HG03520 (cell line): ENCODE data around the gene PCDHB8.
"Not testable (repeated sequence)": the region's sequence is repeated elsewhere in the genome, so short reads cannot be mapped to it uniquely, and the experiment has no call there.

Source experiments
- ATAC-seq: cut with Tn5 transposase; IDR thresholded peaks from one replicate; pipeline ENCODE4 v1.9.1; 2021; ENCODE audit warnings: mild to moderate bottlenecking, moderate library complexity; ENCODE audit not compliant: unreplicated experiment

The PCDHB8 gene

GRCh38 chr5:141177577-141178191 lies at the start of gene PCDHB8:
Gene PCDHB8 (plus strand): TSS chr5:141177790. CDS start chr5:141178035, 245 bp downstream.
- ATAC-seq = not testable (repeated sequence)

DNA sequence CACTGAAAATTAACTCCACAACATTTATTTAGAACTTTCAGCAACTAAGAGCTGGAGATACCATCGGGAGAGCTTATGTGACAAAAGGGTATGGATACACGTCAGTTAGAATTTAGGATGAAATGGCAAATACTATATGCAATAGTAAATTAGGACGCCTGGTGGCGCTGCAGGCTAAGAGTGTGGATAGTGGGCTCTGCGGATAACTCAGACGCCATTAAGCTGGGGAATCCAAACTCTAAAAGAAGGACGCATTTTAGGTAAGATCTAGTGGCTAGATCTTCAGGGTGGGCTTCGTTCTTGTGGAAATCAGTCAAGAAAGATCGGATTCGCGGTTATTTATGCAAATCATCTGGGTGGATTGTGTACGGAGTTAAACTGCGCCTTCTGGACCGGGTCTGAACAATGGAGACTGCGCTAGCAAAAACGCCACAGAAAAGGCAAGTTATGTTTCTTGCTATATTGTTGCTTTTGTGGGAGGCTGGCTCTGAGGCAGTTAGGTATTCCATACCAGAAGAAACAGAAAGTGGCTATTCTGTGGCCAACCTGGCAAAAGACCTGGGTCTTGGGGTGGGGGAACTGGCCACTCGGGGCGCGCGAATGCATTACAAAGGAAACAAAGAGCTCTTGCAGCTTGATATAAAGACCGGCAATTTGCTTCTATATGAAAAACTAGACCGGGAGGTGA lies 42.4 kb upstream of the PCDHB8 start, which contains the start of gene PCDHB5:
TSS of gene PCDHB5 (plus strand) at position 177 of the 688 bp plus-strand sequence. CDS start at position 406, 229 bp downstream.
- ATAC-seq = no peak

GRCh38 chr5:141135718-141136266 lies 41.8 kb upstream of the PCDHB8 start:
- no peak for ATAC-seq

GRCh38 chr5:141137346-141137745 lies 40.2 kb upstream of the PCDHB8 start:
- ATAC-seq = not testable (repeated sequence)

DNA sequence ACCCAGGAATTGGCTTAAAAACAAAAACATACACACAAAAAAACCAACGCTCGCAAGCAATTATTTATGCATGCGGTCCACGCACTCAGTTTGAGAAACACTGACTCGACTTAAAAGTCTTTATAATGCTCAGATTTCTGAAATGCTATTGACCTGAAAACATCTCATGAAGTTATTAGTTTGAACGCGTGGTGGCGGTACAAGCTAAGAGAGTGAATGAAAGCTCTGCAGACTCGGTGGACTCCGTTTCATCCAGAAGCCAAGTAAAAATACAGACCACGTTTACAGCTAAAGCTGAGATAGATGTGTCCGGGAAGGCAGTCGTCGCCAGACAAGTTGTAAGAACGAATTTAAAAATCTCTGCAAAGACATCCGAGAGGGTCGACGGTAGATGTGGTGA lies 27.8 kb upstream of the PCDHB8 start, which contains the start of gene PCDHB6:
TSS of gene PCDHB6 (plus strand) at position 246 of the 400 bp plus-strand sequence. CDS start 201 bp downstream, outside the sequence.
- no peak for ATAC-seq

- no peak for ATAC-seq
Measured at GRCh38 chr5:141150224-141150992, 27.2 kb upstream of the PCDHB8 start.

GRCh38 chr5:141150993-141151325 lies 26.6 kb upstream of the PCDHB8 start:
- ATAC-seq = no peak

DNA sequence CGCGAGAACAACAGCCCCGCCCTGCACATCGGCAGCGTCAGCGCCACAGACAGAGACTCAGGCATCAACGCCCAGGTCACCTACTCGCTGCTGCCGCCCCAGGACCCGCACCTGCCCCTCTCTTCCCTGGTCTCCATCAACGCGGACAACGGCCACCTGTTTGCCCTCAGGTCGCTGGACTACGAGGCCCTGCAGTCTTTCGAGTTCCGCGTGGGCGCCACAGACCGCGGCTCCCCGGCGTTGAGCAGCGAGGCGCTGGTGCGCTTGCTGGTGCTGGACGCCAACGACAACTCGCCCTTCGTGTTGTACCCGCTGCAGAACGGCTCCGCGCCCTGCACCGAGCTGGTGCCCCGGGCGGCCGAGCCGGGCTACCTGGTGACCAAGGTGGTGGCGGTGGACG lies 26.0 kb upstream of the PCDHB8 start:
- not testable (repeated sequence) for ATAC-seq

- ATAC-seq = not testable (repeated sequence)
Measured at GRCh38 chr5:141152096-141152495, 25.5 kb upstream of the PCDHB8 start.

GRCh38 chr5:141155540-141156374 lies 21.8 kb upstream of the PCDHB8 start:
- no peak for ATAC-seq

- ATAC-seq = not testable (repeated sequence)
Measured at GRCh38 chr5:141157356-141157755, 20.2 kb upstream of the PCDHB8 start.

- ATAC-seq = not testable (repeated sequence)
Measured at GRCh38 chr5:141157901-141158300, 19.7 kb upstream of the PCDHB8 start.

GRCh38 chr5:141172381-141173204 lies 5.0 kb upstream of the PCDHB8 start, which contains the start of gene PCDHB7:
Gene PCDHB7 (plus strand): TSS chr5:141172644. CDS start chr5:141172836, 192 bp downstream.
- no peak for ATAC-seq

DNA sequence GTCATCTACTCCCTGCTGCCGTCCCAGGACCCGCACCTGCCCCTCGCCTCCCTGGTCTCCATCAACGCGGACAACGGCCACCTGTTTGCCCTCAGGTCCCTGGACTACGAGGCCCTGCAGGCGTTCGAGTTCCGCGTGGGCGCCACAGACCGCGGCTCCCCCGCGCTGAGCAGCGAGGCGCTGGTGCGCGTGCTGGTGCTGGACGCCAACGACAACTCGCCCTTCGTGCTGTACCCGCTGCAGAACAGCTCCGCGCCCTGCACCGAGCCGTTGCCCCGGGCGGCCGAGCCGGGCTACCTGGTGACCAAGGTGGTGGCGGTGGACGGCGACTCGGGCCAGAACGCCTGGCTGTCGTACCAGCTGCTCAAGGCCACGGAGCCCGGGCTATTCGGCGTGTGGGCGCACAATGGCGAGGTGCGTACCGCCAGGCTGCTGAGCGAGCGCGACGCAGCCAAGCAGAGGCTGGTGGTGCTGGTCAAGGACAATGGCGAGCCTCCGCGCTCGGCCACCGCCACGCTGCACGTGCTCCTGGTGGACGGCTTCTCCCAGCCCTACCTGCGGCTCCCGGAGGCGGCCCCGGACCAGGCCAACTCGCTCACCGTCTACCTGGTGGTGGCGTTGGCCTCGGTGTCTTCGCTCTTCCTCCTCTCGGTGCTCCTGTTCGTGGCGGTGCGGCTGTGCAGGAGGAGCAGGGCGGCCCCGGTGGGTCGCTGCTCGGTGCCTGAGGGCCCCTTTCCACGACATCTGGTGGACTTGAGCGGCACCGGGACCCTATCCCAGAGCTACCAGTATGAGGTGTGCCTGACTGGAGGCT lies 3.1 kb upstream of the PCDHB8 start:
- ATAC-seq = not testable (repeated sequence)

DNA sequence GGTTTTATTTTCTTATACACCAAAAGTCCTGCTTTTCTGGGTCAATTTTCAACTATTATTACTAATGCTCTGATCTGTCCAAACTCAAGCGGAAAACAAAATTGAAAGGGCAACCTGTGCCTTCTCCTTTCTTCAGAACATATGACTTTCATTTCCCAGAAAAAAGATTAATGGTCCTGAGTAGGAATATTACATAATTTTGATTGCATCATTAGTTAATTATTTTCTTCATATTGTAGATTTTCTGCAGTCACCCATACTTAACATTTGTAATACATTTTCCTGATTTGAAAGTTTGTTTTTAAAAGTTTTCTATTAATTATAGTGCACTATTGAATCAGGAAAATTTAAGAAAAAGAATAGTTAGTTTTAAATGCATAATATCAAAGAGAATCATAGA lies 1.7 kb upstream of the PCDHB8 start:
- ATAC-seq = no peak

DNA sequence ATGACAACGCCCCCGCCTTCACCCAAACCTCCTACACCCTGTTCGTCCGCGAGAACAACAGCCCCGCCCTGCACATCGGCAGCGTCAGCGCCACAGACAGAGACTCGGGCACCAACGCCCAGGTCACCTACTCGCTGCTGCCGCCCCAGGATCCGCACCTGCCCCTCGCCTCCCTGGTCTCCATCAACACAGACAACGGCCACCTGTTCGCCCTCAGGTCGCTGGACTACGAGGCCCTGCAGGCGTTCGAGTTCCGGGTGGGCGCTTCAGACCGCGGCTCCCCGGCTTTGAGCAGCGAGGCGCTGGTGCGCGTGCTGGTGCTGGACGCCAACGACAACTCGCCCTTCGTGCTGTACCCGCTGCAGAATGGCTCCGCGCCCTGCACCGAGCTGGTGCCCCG lies 1.8 kb downstream of the PCDHB8 start:
- not testable (repeated sequence) for ATAC-seq

DNA sequence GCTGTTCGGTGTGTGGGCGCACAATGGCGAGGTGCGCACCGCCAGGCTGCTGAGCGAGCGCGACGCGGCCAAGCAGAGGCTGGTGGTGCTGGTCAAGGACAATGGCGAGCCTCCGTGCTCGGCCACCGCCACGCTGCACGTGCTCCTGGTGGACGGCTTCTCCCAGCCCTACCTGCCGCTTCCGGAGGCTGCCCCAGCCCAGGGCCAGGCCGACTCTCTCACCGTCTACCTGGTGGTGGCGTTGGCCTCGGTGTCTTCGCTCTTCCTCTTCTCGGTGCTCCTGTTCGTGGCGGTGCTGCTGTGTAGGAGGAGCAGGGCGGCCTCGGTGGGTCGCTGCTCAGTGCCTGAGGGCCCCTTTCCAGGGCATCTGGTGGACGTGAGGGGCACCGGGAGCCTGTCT lies 2.3 kb downstream of the PCDHB8 start:
- not testable (repeated sequence) for ATAC-seq

DNA sequence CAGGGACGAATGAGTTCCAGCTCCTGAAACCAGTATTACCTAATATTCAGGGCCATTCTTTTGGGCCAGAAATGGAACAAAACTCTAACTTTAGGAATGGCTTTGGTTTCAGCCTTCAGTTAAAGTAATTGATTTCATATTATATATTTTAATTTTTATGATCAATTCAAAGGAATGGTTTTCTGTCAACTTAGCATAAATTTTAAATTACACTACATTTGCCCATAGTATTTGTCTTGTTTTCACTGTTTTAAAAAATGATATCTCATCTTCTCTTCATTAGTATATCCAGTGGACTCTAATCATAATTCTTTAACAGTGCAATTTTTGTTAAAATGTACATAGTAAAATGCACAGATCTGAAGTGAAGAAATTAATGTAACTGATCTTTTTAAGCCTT lies 2.7 kb downstream of the PCDHB8 start:
- ATAC-seq = no peak

DNA sequence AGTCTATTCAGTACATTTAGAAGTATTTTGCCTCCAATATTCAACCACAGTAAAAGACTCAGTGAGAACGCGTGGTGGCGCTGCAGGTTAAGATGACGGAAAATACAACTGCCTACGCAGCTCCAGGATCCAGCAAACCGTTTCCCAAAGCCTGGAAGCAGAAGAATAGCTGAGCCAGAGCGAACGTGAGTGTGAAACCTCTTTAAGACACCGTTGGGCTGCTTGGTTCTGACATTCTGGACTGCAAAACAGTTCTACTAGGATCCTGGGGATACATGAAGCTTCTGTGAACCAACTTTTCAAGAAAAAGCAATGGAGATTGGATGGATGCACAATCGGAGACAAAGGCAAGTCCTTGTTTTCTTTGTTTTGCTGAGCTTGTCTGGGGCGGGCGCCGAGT lies 4.7 kb downstream of the PCDHB8 start, which contains the start of gene PCDHB16:
TSS of gene PCDHB16 (plus strand) at position 140 of the 400 bp plus-strand sequence. CDS start at position 313, 173 bp downstream.
- ATAC-seq = no peak
